Frontal cortex (tissue), 4 donors: ENCODE measurements around the gene CYP17A1. TPM values are rescaled to one million over a fixed set of nuclear protein-coding genes. Genes with fewer than 3 reads are reported as not detected.
"Not testable (repeated sequence)": the region's sequence is repeated elsewhere in the genome, so short reads cannot be mapped to it uniquely, and the experiment has no call there.

Experiments
- DNase-seq, 2 donors: peaks; one replicate each; pipeline ENCODE4 v3.0.0; 2012; ENCODE audit warnings: low spot score in 2 of 2
- FAIRE-seq: peaks from 2 replicates; lab custom pipeline; 2012; peaks lifted over from hg19 to GRCh38; lab: Jason Lieb, UNC
- total RNA-seq: library from RNA; depleted of rRNA; stranded (reverse); fragments of >200 nt; gene quantifications from one replicate; pipeline ENCODE4 v1.2.3, GENCODE V29; 2014
- donor health status: control.
- donor health status: control.
- donor health status: control.

CYP17A1 gene
- not detected for total RNA-seq

GRCh38 chr10:102837230-102837721 lies at the start of gene CYP17A1:
Gene CYP17A1, minus strand, starts transcription at chr10:102837413. Its CDS starts 52 bp downstream, at chr10:102837361.
- FAIRE-seq (no peak), DNase-seq (no peak)

GRCh38 chr10:102880256-102880655 lies 43.0 kb upstream of the CYP17A1 start:
- FAIRE-seq (peak; percentile 19), DNase-seq (no peak)

GRCh38 chr10:102878629-102879028 lies 41.4 kb upstream of the CYP17A1 start:
- FAIRE-seq (no peak), DNase-seq (no peak)

GRCh38 chr10:102876747-102877153 lies 39.5 kb upstream of the CYP17A1 start:
- FAIRE-seq (no peak), DNase-seq (no peak)

- DNase-seq (no peak), FAIRE-seq (no peak)
Observed at GRCh38 chr10:102872163-102872562, 35.0 kb upstream of the CYP17A1 start.

- FAIRE-seq (no peak), DNase-seq (no peak)
Observed at GRCh38 chr10:102870221-102870620, 33.0 kb upstream of the CYP17A1 start.

- peak in 1 of 2 donors; percentile 54 for DNase-seq
- no peak for FAIRE-seq
Observed at GRCh38 chr10:102869258-102870198, 32.3 kb upstream of the CYP17A1 start, which contains the start of gene AS3MT. Gene AS3MT, plus strand, starts transcription at chr10:102869470. Its CDS starts 123 bp downstream, at chr10:102869593.

- FAIRE-seq = no peak
- peak in 1 of 2 donors; percentile 34 for DNase-seq
Observed at GRCh38 chr10:102868911-102869257, 31.7 kb upstream of the CYP17A1 start.

- DNase-seq (no peak), FAIRE-seq (peak; percentile 82)
Observed at GRCh38 chr10:102865620-102866019, 28.4 kb upstream of the CYP17A1 start.

GRCh38 chr10:102863660-102864059 lies 26.4 kb upstream of the CYP17A1 start:
- FAIRE-seq = no peak

GRCh38 chr10:102859911-102860310 lies 22.7 kb upstream of the CYP17A1 start:
- DNase-seq (no peak), FAIRE-seq (no peak)

More at GRCh38 chr10:102863660-102864059, 26.4 kb upstream of the CYP17A1 start:
- DNase-seq = no peak

GRCh38 chr10:102856758-102857424 lies 19.7 kb upstream of the CYP17A1 start:
- no peak for FAIRE-seq

GRCh38 chr10:102855731-102856436 lies 18.7 kb upstream of the CYP17A1 start:
- FAIRE-seq, DNase-seq: not testable (repeated sequence)

More at GRCh38 chr10:102856758-102857424, 19.7 kb upstream of the CYP17A1 start:
- no peak for DNase-seq

- DNase-seq, FAIRE-seq: not testable (repeated sequence)
Observed at GRCh38 chr10:102853237-102853636, 16.0 kb upstream of the CYP17A1 start.

- FAIRE-seq = no peak
Observed at GRCh38 chr10:102850025-102850518, 12.9 kb upstream of the CYP17A1 start.

GRCh38 chr10:102845352-102845902 lies 8.2 kb upstream of the CYP17A1 start:
- FAIRE-seq (no peak), DNase-seq (no peak)

More at GRCh38 chr10:102850025-102850518, 12.9 kb upstream of the CYP17A1 start:
- DNase-seq = no peak

GRCh38 chr10:102844190-102844776 lies 7.1 kb upstream of the CYP17A1 start:
- not testable (repeated sequence) for DNase-seq, FAIRE-seq

- not testable (repeated sequence) for FAIRE-seq, DNase-seq
Observed at GRCh38 chr10:102843139-102843538, 5.9 kb upstream of the CYP17A1 start.

- no peak for FAIRE-seq
- no peak for DNase-seq
Observed at GRCh38 chr10:102841827-102842345, 4.7 kb upstream of the CYP17A1 start.
